ENCODE measurements around the gene EEF1AKMT3. TPM values are rescaled to one million over a fixed set of nuclear protein-coding genes. Genes with fewer than 3 reads are reported as not detected.

Gene EEF1AKMT3
- total RNA-seq, 2 donors from 2014 or later = 3.1 to 3.6 TPM

DNA sequence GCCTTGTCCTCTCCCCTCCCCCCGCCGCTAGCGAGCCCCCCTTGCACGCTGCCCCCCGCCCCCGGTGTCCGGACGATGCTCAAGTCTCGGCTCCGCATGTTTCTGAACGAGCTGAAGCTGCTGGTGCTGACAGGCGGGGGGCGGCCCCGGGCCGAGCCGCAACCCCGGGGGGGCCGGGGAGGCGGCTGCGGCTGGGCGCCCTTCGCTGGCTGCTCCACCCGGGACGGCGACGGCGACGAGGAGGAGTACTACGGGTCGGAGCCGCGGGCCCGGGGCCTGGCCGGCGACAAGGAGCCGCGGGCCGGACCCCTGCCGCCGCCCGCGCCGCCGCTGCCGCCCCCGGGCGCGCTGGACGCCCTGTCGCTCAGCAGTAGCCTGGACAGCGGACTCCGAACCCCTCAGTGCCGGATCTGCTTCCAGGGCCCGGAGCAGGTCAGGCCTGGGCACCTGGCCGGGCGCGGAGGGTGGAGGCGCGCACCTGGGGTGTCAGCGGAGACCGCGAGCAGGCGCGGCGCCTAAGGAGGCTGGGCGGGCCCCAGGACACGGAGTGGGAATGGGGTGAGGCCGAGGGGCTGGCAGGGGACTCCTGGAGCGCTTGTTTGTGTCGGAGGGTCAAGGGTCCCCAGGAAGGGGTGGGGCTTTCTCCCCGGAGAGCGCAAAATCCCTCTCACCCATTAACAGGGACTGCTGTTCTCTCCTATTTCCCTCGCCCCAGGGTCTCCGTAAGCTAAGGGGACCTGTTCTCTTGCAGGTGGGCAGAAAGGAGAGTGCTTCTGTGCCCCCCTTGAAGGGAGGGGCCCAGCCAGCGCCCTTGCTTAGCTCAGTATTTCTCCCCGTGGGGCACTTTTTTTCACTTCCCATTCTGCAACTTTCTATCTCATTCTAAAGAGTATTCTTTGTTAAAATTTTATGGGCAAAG, 16.7 kb upstream of the EEF1AKMT3 start:
- Mint-ChIP-seq H3K36me3 (peaks cover 26 to 29% of the 10 kb centered on the region in 2 donors), H3K9me3 (no peaks in the 10 kb centered on the region), H3K27ac (peak overlapping the region; percentile 11 to 52)
- no peak for ATAC-seq
- peak in 1 of 2 donors; percentile 46 for DNase-seq (ENCODE audit: low spot score in 2 of 2)

DNA sequence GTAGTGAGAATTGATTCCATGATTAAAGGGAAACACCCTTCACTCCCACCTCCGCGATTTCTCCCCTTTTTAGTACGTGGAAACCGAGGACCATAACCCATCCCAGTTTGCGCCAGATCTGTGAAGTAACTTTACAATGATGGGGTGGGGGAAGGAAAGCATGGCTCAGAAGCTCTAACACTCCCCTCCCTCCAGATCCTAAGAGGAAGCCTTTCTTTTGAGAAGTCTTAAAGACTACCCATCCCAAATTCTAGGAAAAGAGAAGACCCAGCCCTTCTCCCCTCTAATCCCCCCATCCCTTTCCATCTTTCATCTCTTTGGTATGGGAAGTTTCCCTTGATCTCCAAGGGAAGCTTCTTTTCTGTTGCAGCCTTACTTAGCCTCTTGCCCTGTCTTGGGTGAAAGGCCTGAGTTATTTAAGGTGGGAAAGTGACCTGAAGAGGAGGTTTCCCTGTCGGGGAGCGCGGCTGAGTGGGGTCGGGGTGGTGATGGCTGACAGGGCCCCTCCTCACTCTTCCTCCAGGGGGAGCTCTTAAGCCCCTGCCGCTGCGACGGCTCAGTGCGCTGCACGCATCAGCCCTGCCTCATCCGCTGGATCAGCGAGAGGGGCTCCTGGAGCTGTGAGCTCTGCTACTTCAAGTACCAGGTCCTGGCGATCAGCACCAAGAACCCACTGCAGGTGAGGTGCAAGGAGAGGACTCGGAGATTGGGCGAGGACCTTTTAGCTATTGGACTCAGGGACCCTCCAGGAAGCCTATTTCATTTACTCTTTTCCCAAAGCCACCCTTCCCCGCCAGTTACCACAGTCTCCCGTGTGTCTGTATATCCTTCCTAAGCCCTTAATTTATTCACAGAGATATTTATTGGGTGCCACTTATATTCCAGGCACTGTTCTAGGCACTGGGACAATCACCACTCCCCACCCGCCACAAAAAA, 15.7 kb upstream of the EEF1AKMT3 start:
- H3K36me3 Mint-ChIP-seq = peaks cover 17 to 19% of the 10 kb centered on the region in 2 donors
- peak; percentile 15 to 31 for ATAC-seq
- H3K27ac Mint-ChIP-seq = peak overlapping the region; percentile 52 to 84
- DNase-seq (ENCODE audit: low spot score in 2 of 2) = peak in 1 of 2 donors; percentile 80
- no peaks in the 10 kb centered on the region for H3K9me3 Mint-ChIP-seq

DNA sequence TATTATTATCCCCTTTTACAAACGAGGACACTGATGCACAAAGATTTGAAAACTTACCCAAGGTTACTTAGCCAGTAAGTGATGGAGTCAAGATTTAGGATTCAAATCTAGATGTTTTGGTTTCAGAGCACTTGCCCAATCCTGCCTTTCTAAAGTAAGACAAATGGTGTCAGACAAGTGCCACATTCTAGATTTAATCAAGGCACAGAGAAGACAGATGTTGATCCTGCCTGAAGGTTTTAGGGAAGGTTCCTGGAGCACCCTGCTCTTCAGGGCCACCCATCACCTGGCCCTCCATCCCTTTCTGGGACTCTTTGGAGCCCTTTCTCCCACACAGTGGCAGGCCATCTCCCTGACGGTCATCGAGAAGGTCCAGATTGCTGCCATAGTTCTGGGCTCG, 14.6 kb upstream of the EEF1AKMT3 start:
- peaks cover 12 to 14% of the 10 kb centered on the region in 2 donors for H3K36me3 Mint-ChIP-seq
- ATAC-seq = no peak
- no peak for DNase-seq (ENCODE audit: low spot score in 2 of 2)
- no peak overlapping the region for H3K27ac Mint-ChIP-seq
- H3K9me3 Mint-ChIP-seq = no peaks in the 10 kb centered on the region

DNA sequence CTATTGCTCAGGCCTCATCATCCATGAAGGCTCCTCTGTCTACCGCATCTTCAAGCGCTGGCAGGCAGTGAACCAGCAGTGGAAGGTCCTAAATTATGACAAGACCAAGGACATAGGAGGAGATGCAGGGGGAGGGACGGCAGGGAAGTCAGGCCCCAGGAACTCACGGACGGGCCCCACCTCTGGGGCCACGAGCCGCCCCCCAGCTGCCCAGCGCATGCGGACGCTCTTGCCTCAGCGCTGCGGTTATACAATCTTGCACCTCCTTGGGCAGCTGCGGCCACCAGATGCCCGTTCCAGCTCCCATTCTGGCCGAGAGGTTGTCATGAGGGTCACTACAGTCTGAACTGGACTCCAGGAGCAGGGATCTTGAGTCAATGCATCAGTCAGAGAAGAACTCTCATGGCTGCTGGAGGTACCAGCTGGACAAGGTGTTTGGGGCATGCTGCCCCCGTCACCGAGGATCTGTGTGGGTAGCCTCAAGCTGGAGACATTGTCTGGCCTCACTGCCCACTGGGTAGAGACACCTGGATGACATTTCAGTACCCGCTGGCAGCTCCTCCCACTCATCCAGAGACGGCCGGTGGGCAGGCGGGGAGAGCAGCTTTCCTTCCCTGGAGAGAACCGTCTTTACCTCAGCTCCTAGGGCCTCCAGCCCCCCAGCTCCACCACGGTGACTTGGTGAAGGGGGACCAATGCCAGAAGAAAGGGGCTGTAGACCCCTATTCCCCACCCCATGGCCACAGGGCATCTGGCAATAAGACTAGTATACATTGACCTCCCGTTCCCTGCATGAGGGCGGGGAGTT, 13.7 kb upstream of the EEF1AKMT3 start:
- H3K9me3 Mint-ChIP-seq = no peaks in the 10 kb centered on the region
- ATAC-seq (no peak), DNase-seq (ENCODE audit: low spot score in 2 of 2) (no peak)
- H3K27ac Mint-ChIP-seq = no peak overlapping the region
- H3K36me3 Mint-ChIP-seq = peaks cover 20 to 23% of the 10 kb centered on the region in 2 donors

DNA sequence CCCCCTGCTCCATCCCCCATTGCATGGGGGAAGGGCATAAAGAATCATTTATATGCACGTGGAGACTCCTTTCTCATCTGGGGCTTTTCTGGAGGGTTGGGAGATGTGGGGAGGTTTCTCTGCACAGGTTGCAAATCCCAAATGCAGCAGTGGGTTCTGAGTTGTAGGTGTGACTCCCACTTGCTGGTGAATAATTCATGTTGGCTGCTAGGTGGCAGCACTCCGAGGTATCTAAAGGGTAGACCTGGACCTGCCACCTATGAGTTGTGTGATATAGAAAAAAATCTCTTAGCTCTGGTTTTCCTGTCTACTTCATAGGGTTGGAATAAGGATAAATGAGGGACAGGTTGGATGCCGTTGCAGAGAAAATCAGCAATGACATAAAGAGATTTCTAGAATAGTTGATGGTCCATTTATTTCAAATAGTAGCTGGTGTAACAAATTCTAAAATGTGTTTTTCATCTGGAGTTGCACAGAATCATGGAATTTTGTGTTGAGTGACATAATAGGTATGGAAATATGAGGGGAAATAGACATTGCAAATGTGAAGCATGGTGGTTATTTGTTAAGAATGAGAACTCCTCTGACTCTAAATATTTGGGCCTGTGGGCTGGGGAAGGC, 12.9 kb upstream of the EEF1AKMT3 start:
- Mint-ChIP-seq H3K36me3 (peaks cover 25 to 28% of the 10 kb centered on the region in 2 donors), H3K27ac (no peak overlapping the region), H3K9me3 (no peaks in the 10 kb centered on the region)
- DNase-seq (ENCODE audit: low spot score in 2 of 2) = peak in 1 of 2 donors; percentile 26
- ATAC-seq = peak in 1 of 2 donors; percentile 26

DNA sequence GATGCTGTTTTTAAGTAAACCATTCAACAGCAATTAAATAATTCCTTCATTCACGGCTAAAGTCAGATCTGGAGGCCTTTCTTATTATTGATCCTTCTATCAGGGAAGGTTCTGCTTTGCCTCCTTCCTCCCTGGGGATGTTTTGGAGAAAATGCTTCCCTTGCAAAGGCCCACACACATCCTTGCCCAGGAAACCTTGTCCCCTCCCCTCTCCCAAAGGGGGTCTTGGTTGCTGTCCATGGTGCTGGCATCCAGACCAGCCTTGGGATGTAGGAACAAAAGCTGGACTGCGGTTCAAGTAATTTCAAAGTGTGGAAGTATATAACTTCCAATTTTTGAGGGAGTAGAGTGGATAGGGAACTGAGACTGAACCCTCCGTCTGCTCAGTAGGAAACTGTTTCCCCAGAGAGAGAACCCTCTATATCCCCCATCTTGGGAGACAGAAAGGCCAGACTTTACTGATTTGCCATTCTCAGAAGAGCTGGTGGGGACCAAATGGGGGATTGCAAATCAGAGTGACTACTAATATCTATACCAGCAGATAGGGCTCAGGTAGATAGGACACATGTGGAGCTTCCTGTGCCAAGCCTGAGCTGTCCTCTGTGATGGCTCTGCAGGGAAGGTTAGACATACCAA, 11.9 kb upstream of the EEF1AKMT3 start:
- H3K36me3 Mint-ChIP-seq = peaks cover 25 to 37% of the 10 kb centered on the region in 2 donors
- ATAC-seq (no peak), DNase-seq (ENCODE audit: low spot score in 2 of 2) (no peak)
- H3K9me3 Mint-ChIP-seq = no peaks in the 10 kb centered on the region
- no peak overlapping the region for H3K27ac Mint-ChIP-seq

DNA sequence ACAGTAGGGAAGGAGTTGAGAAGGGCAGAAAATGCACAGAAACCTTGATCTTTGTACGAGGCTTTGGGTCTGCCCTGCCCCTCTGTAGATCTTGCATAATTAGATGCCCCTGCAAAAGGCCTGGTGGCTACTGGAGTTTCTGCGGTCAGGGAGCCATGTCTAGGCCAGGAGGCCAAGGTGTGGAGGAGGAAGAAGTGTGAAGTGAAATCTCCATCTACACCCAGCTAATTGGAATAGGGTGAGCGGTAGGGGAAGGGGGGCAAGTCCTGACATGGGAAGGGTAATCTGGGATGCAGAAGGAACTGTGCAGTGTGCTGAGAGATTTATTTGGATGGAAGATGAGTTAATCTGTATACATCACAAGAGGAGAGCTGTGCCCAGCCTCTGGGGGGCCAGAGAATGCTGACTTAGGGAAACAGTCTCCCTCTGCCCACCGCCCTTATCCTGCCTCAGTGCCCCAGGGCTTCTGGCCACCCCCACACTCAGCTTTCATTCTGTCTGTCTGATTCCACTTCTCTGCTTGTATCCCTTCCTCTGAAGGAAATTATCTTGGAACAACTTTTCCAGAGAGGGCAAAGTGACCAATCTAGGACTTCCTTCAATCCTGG, 10.9 kb upstream of the EEF1AKMT3 start:
- H3K9me3 Mint-ChIP-seq = no peaks in the 10 kb centered on the region
- H3K27ac Mint-ChIP-seq = no peak overlapping the region
- no peak for DNase-seq (ENCODE audit: low spot score in 2 of 2)
- H3K36me3 Mint-ChIP-seq = peaks cover 19 to 32% of the 10 kb centered on the region in 2 donors
- ATAC-seq = no peak

DNA sequence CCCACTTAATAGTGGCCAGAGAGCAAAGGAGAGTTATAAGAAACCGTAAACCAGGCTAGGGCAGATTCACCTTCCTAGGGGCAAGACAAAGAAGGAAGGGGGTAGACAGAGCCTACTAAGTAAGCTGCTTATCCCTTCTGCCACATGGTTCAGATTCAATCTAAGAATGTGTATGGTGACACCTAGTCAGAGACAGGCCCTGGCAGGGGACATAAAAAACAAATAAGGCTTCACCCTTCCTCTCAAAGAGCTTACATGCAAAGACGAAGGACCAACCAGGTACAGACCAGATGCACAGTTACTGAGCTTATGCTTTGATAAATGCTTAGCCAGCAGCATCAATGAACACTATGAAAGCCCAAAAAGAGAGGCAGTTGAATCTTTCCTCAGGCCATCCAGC, 10.0 kb upstream of the EEF1AKMT3 start:
- Mint-ChIP-seq H3K27ac (no peak overlapping the region), H3K9me3 (no peaks in the 10 kb centered on the region), H3K36me3 (peaks cover 15 to 25% of the 10 kb centered on the region in 2 donors)
- DNase-seq (ENCODE audit: low spot score in 2 of 2) (no peak), ATAC-seq (no peak)

DNA sequence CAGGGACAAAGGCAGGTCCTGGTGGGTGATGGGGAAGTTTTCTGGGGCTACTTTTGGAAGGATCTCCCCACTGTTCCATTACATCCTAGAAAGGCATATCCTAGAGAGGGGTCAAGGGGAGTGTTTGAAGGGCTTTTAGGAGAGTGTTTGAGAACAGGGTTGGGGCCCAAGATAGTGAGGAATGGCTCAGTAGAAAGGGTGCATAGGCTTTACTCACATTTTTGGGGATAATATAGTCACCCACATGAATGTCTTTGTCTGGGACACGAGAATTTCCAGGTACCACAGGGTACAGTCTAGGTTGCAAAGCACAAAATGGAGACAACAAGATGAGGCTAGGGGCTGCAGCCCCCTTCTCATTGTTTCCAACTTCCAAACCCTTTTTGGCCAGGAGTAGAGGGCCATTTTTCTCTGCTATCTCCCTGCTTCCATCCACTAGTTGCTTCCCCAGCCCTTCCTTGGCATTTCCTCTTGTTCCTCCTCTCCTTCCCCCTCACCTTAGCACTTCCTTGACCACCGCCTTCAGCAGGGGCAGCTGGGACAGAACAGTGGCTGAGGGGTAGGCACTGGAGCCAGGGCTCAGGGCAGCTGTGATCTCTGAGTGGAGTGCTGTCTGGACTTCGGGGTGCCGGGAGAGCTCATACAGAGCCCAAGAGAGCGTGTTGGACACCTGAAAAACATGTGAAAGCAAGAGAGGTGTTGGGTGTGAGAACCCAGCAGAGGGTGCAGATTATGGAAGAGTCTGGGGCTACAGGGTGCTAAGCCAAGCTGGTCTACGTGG, 8.3 kb upstream of the EEF1AKMT3 start:
- H3K9me3 Mint-ChIP-seq = no peaks in the 10 kb centered on the region
- ATAC-seq (no peak), DNase-seq (ENCODE audit: low spot score in 2 of 2) (no peak)
- peaks cover 15 to 25% of the 10 kb centered on the region in 2 donors for H3K36me3 Mint-ChIP-seq
- peak overlapping the region; percentile 11 to 83 for H3K27ac Mint-ChIP-seq

DNA sequence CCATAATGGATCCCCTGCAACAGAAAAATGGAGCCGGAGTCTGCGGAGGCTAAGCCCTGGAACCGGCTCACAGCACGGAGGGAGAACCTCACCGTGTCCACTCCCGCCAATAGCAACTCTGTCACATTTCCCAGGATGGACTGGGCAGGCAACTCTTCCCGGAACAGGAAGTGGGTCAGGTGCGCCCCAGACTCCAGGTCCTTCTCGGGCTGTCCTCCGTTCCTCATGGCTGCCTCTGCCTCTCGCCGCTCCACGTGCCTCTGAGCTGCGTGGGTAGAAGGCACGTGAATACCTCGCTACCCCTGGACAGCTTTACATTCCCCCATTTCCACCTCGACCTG, 7.8 kb upstream of the EEF1AKMT3 start:
- no peaks in the 10 kb centered on the region for H3K9me3 Mint-ChIP-seq
- H3K27ac Mint-ChIP-seq = peak overlapping the region; percentile 14 to 83
- ATAC-seq (peak; percentile 14 to 23), DNase-seq (ENCODE audit: low spot score in 2 of 2) (no peak)
- peaks cover 12 to 26% of the 10 kb centered on the region in 2 donors for H3K36me3 Mint-ChIP-seq

DNA sequence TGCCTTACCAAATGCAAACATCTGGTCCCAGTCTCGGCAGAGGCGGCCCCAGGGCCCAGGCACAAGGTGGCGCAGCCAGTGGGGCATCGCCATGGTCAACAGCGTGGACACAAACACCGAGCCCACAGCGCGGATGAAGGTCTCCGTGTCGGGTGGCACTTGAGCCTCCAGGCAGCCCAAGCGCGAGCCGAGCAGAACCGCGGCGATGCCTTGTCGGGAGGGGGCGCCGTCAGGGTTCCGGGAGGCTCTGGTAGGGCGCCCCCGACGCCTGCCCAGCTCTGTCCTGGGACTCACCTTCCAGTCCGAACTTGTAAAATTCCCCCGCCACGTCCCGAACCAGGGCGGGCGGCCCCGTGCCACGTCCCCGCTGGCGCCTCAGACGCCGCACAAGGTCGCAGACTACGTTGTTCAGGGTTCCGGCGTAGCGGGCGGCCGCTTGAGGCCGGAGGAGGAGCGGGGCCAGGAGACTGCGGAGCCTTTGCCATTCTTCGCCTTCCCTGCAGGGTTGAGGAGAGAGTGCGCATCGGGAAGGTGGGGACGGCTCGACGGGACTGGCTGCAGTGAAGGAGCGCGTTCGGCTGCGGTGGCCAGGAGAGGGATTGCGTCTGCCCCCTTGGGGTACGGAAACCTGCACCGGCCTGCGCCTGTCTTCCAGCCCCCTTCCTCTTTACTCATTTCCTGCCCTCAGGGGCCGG, 7.3 kb upstream of the EEF1AKMT3 start:
- ATAC-seq (peak; percentile 79 to 84), DNase-seq (ENCODE audit: low spot score in 2 of 2) (peak; percentile 62 to 78)
- H3K27ac Mint-ChIP-seq = peak overlapping the region; percentile 41 to 83
- H3K9me3 Mint-ChIP-seq = no peaks in the 10 kb centered on the region
- H3K36me3 Mint-ChIP-seq = peaks cover 11 to 32% of the 10 kb centered on the region in 2 donors

DNA sequence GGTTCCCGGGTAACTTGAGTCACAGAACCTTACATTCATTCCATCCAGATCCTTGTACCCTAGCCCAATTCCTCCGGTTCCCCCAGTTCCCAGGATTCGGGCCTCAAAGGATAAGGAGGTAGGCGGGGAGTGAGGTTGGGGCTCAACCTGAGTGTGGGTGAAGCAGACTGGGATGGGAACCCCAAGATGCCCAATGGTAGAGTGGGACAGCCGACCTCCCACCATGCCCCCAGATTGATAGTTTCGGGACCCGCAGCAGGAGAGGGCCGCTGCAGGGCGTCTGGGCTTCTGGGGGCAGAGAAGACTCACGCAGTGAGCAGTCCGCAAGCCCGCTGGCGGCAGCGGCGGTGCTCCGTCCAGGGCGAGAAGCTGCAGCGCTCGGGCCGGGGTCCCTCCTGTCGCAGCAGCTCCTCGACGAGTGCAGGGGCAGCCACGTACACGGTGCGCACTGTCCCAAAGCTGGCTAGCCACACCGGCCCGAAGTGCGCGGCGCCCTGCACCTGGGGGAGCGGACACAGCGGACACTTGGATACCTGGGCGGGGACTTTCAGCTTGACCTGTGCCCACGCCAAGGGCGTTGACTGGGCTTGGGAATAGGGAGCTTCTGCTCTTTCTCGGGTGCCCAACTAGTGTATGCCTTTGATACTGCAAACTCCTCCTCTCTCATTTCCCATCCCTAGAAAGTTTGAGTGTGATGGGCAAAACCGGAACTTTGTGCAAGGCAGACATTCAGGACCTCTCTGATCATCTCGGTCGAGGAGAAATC, 6.5 kb upstream of the EEF1AKMT3 start:
- Mint-ChIP-seq H3K36me3 (peaks cover 11 to 39% of the 10 kb centered on the region in 2 donors), H3K27ac (peak overlapping the region; percentile 41 to 83), H3K9me3 (no peaks in the 10 kb centered on the region)
- DNase-seq (ENCODE audit: low spot score in 2 of 2) (peak in 1 of 2 donors; percentile 25), ATAC-seq (peak in 1 of 2 donors; percentile 31)

Measured in activated naive CD4-positive, alpha-beta T cell treated with anti-CD3 and anti-CD28 coated beads, Interleukin-2, amount 50 U/mL, for 72 hours (primary cell).